ENCODE measurements around the gene ADAMTSL2. TPM values are rescaled to one million over a fixed set of nuclear protein-coding genes. Genes with fewer than 3 reads are reported as not detected.

ADAMTSL2 gene
- total and polyA plus RNA-seq, 4 donors: 1.8 to 18.2 (median 7.7) TPM

DNA sequence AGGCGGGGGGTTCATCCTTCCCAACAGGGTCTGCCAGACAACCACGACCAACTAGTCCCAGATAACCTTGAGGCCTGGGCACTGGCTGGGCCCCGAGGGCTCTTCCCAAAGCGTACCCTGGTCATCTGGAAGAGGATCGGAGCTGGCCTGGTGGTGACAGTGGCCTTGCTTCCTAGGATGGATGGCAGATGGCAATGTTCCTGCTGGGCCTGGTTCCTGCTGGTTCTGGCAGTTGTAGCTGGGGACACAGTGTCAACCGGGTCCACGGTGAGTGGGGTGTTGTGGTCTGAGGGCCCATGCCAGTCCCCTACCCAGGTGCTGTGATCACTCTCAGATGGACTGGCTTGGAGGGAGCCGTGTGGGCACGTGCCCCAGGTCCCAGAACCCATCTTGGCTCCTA is 2.0 kb downstream of the ADAMTSL2 start:
- no peak overlapping the region for H3K27ac ChIP-seq (ENCODE audit: low read depth in 1 of 2, low read length in 2 of 2)

DNA sequence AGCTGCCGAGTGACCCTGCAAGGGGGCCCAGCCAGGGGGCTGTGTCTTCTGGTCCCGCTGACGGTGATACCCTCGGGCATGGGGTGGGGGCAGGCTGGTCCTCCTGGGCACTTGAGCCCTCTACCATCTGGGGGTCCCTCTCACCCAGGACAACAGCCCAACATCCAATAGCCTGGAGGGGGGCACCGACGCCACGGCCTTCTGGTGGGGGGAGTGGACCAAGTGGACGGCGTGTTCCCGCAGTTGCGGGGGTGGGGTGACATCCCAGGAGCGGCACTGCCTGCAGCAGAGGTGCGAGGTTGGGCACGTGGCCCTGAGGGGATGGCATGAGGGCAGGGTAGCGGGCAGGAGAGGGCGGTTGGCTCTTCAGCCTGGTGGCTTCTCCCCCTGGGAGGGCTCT is 2.8 kb downstream of the ADAMTSL2 start:
- Histone ChIP-seq H3K4me1 (ENCODE audit: control insufficient read depth in 4 of 4, insufficient read depth in 4 of 4, low read length in 3 of 4) (peaks cover 7 to 47% (median 20%) of the 10 kb centered on the region in 4 donors), H3K9ac (ENCODE audit: low read depth in 1 of 2, low read length in 2 of 2) (no peak overlapping the region), H3K9me3 (ENCODE audit: control insufficient read depth in 4 of 4, low read length in 3 of 4) (no peaks in the 10 kb centered on the region), H3K36me3 (ENCODE audit: control insufficient read depth in 4 of 4, insufficient read depth in 3 of 4, low read depth in 1 of 4, low read length in 3 of 4) (peaks cover 0 to 7% (median 0%) of the 10 kb centered on the region in 4 donors), H3K27me3 (ENCODE audit: control insufficient read depth in 4 of 4, insufficient read depth in 4 of 4, low read length in 3 of 4) (no peaks in the 10 kb centered on the region), H3K27ac (ENCODE audit: low read depth in 1 of 2, low read length in 2 of 2) (no peak overlapping the region), H3K4me3 (ENCODE audit: low read depth in 1 of 3, low read length in 3 of 3) (no peak overlapping the region)
- DNase-seq (ENCODE audit: low spot score): no peak
- 93% methylated on average over 16 of the region's 16 CpGs for WGBS
- TF ChIP-seq, protein P1, sequence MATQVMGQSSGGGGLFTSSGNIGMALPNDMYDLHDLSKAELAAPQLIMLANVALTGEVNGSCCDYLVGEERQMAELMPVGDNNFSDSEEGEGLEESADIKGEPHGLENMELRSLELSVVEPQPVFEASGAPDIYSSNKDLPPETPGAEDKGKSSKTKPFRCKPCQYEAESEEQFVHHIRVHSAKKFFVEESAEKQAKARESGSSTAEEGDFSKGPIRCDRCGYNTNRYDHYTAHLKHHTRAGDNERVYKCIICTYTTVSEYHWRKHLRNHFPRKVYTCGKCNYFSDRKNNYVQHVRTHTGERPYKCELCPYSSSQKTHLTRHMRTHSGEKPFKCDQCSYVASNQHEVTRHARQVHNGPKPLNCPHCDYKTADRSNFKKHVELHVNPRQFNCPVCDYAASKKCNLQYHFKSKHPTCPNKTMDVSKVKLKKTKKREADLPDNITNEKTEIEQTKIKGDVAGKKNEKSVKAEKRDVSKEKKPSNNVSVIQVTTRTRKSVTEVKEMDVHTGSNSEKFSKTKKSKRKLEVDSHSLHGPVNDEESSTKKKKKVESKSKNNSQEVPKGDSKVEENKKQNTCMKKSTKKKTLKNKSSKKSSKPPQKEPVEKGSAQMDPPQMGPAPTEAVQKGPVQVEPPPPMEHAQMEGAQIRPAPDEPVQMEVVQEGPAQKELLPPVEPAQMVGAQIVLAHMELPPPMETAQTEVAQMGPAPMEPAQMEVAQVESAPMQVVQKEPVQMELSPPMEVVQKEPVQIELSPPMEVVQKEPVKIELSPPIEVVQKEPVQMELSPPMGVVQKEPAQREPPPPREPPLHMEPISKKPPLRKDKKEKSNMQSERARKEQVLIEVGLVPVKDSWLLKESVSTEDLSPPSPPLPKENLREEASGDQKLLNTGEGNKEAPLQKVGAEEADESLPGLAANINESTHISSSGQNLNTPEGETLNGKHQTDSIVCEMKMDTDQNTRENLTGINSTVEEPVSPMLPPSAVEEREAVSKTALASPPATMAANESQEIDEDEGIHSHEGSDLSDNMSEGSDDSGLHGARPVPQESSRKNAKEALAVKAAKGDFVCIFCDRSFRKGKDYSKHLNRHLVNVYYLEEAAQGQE (IDR thresholded peaks at IDR 0.05): no peak
- TF ChIP-seq JUND (IDR thresholded peaks at IDR 0.05): no peak
- TF ChIP-seq, protein P2, sequence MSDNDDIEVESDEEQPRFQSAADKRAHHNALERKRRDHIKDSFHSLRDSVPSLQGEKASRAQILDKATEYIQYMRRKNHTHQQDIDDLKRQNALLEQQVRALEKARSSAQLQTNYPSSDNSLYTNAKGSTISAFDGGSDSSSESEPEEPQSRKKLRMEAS (IDR thresholded peaks at IDR 0.05): no peak
- TF ChIP-seq HNF4A (conservative IDR thresholded peaks at IDR 0.05): no peak
- no peak for TF ChIP-seq SP1 (IDR thresholded peaks at IDR 0.05)
- no peak for TF ChIP-seq RAD21 (IDR thresholded peaks at IDR 0.05)
- no peak for TF ChIP-seq EGR1 (IDR thresholded peaks at IDR 0.05; ENCODE audit: low read depth in 2 of 2)

More for the DNA sequence above, 2.0 kb downstream of the ADAMTSL2 start:
- Histone ChIP-seq H3K9me3 (ENCODE audit: control insufficient read depth in 4 of 4, low read length in 3 of 4) (no peaks in the 10 kb centered on the region), H3K4me3 (ENCODE audit: low read depth in 1 of 3, low read length in 3 of 3) (no peak overlapping the region), H3K4me1 (ENCODE audit: control insufficient read depth in 4 of 4, insufficient read depth in 4 of 4, low read length in 3 of 4) (peaks cover 7 to 47% (median 20%) of the 10 kb centered on the region in 4 donors), H3K36me3 (ENCODE audit: control insufficient read depth in 4 of 4, insufficient read depth in 3 of 4, low read depth in 1 of 4, low read length in 3 of 4) (peaks cover 0 to 7% (median 0%) of the 10 kb centered on the region in 4 donors), H3K27me3 (ENCODE audit: control insufficient read depth in 4 of 4, insufficient read depth in 4 of 4, low read length in 3 of 4) (no peaks in the 10 kb centered on the region), H3K9ac (ENCODE audit: low read depth in 1 of 2, low read length in 2 of 2) (no peak overlapping the region)
- 89% methylated on average over 9 of the region's 9 CpGs for WGBS
- no peak for DNase-seq (ENCODE audit: low spot score)
- TF ChIP-seq, protein P3, sequence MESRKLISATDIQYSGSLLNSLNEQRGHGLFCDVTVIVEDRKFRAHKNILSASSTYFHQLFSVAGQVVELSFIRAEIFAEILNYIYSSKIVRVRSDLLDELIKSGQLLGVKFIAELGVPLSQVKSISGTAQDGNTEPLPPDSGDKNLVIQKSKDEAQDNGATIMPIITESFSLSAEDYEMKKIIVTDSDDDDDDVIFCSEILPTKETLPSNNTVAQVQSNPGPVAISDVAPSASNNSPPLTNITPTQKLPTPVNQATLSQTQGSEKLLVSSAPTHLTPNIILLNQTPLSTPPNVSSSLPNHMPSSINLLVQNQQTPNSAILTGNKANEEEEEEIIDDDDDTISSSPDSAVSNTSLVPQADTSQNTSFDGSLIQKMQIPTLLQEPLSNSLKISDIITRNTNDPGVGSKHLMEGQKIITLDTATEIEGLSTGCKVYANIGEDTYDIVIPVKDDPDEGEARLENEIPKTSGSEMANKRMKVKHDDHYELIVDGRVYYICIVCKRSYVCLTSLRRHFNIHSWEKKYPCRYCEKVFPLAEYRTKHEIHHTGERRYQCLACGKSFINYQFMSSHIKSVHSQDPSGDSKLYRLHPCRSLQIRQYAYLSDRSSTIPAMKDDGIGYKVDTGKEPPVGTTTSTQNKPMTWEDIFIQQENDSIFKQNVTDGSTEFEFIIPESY (IDR thresholded peaks at IDR 0.05): no peak
- TF ChIP-seq, protein P2 (IDR thresholded peaks at IDR 0.05): no peak

DNA sequence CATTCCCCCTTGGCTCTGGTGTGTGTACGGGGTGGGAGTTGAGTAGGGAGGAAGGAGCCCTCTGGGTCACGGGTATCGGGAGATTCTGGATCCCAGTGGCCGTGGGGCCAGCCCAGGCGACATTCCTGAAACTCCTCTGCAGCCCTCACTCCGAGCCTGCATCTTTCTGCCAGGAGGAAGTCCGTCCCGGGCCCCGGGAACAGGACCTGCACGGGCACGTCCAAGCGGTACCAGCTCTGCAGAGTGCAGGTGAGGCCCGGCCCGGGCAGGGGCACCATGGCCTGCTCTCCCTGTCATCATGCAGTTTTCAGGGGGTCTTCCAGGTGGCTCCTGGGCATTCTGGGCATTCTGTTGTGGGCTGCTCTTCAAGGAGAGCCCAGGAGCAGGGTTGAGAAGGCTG is 3.7 kb downstream of the ADAMTSL2 start:
- no peak for TF ChIP-seq EGR1 (IDR thresholded peaks at IDR 0.05; ENCODE audit: low read depth in 2 of 2)
- TF ChIP-seq, protein P3 (IDR thresholded peaks at IDR 0.05): no peak
- Histone ChIP-seq H3K27ac (ENCODE audit: low read depth in 1 of 2, low read length in 2 of 2) (no peak overlapping the region), H3K36me3 (ENCODE audit: control insufficient read depth in 4 of 4, insufficient read depth in 3 of 4, low read depth in 1 of 4, low read length in 3 of 4) (peaks cover 0 to 11% (median under 1%) of the 10 kb centered on the region in 4 donors), H3K4me1 (ENCODE audit: control insufficient read depth in 4 of 4, insufficient read depth in 4 of 4, low read length in 3 of 4) (peaks cover 7 to 42% (median 19%) of the 10 kb centered on the region in 4 donors), H3K9me3 (ENCODE audit: control insufficient read depth in 4 of 4, low read length in 3 of 4) (no peaks in the 10 kb centered on the region), H3K4me3 (ENCODE audit: low read depth in 1 of 3, low read length in 3 of 3) (no peak overlapping the region), H3K9ac (ENCODE audit: low read depth in 1 of 2, low read length in 2 of 2) (no peak overlapping the region), H3K27me3 (ENCODE audit: control insufficient read depth in 4 of 4, insufficient read depth in 4 of 4, low read length in 3 of 4) (no peaks in the 10 kb centered on the region)
- no peak for DNase-seq (ENCODE audit: low spot score)
- WGBS: 88% methylated on average over 14 of the region's 14 CpGs
